ENCODE results near the gene MACROD2.
"Not testable (repeated sequence)": the region's sequence is repeated elsewhere in the genome, so short reads cannot be mapped to it uniquely, and the experiment has no call there.

The MACROD2 gene

GRCh38 chr20:15985494-15986368 is 1990.4 kb downstream of the MACROD2 start:
- not testable (repeated sequence) for DNase-seq

GRCh38 chr20:15986690-15987089 is 1991.4 kb downstream of the MACROD2 start:
- no peak for DNase-seq

GRCh38 chr20:15991279-15991678 is 1996.0 kb downstream of the MACROD2 start:
- no peak for DNase-seq

GRCh38 chr20:15992564-15992963 is 1997.2 kb downstream of the MACROD2 start:
- no peak for DNase-seq

GRCh38 chr20:16000112-16000511 is 2004.8 kb downstream of the MACROD2 start:
- DNase-seq, result no peak

GRCh38 chr20:16001286-16001685 is 2006.0 kb downstream of the MACROD2 start:
- DNase-seq, result no peak

GRCh38 chr20:16003310-16003709 is 2008.0 kb downstream of the MACROD2 start:
- DNase-seq, result no peak

GRCh38 chr20:16004108-16004854 is 2009.0 kb downstream of the MACROD2 start:
- no peak for DNase-seq

- DNase-seq, result no peak
Observed at GRCh38 chr20:16005021-16005914, 2010.0 kb downstream of the MACROD2 start.

GRCh38 chr20:16005915-16006493 is 2010.7 kb downstream of the MACROD2 start:
- DNase-seq, result no peak

GRCh38 chr20:16007164-16007563 is 2011.8 kb downstream of the MACROD2 start:
- no peak for DNase-seq

- no peak for DNase-seq
Observed at GRCh38 chr20:16007962-16008361, 2012.6 kb downstream of the MACROD2 start.

- no peak for DNase-seq
Observed at GRCh38 chr20:16011056-16011455, 2015.7 kb downstream of the MACROD2 start.

GRCh38 chr20:16011519-16011918 is 2016.2 kb downstream of the MACROD2 start:
- DNase-seq, result no peak

- DNase-seq, result not testable (repeated sequence)
Observed at GRCh38 chr20:16012934-16013333, 2017.6 kb downstream of the MACROD2 start.

GRCh38 chr20:16013631-16014030 is 2018.3 kb downstream of the MACROD2 start:
- no peak for DNase-seq

- no peak for DNase-seq
Observed at GRCh38 chr20:16014436-16014835, 2019.1 kb downstream of the MACROD2 start.

- no peak for DNase-seq
Observed at GRCh38 chr20:16017656-16018055, 2022.3 kb downstream of the MACROD2 start.

- no peak for DNase-seq
Observed at GRCh38 chr20:16018881-16019280, 2023.6 kb downstream of the MACROD2 start.

GRCh38 chr20:16020971-16021370 is 2025.7 kb downstream of the MACROD2 start:
- no peak for DNase-seq

- DNase-seq, result no peak
Observed at GRCh38 chr20:16025084-16025483, 2029.8 kb downstream of the MACROD2 start.

- no peak for DNase-seq
Observed at GRCh38 chr20:16027686-16028085, 2032.4 kb downstream of the MACROD2 start.

- DNase-seq, result no peak
Observed at GRCh38 chr20:16028923-16029322, 2033.6 kb downstream of the MACROD2 start.
